ENCODE data around the gene ERCC1. TPM values are rescaled to one million over a fixed set of nuclear protein-coding genes. Genes with fewer than 3 reads are reported as not detected.

ERCC1 gene
- total and polyA plus RNA-seq, 2 of the 13 experiments (the other 11 are each of a cell fraction or from before 2014, with no cell fraction given) = 40.0 to 66.4 TPM

DNA sequence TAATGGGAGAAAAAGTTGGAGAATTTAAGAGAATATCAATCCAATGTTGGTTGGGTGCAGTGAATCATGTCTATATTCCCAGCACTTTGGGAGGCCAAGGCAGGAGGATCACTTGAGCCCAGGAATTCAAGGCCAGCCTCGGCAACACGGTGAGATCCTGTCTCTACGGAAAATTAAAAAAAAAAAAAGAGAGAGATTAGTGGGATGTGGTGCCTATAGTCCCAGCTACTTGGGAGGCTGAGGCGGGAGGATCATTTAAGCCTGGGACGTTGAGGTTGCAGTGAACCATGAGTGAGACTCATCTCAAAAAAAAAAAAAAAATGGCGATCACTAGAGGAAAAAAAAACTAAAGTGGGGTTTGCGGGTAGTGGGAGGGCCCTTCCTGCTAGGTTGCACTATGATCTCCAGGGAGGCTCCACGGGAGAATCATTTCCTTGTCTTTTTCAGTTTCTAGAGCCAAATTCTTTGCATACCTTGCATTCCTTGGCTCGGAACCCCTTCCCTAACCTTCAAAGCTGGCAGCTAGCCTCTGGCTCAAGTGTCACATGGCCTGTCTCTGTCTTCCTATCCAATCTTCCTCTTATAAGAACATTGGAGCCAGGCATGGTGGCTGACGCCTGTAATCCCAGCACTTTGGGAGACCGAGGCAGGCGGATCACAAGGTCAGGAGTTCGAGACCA, 47.5 kb downstream of the ERCC1 start (continued):
- TF ChIP-seq, protein P1, sequence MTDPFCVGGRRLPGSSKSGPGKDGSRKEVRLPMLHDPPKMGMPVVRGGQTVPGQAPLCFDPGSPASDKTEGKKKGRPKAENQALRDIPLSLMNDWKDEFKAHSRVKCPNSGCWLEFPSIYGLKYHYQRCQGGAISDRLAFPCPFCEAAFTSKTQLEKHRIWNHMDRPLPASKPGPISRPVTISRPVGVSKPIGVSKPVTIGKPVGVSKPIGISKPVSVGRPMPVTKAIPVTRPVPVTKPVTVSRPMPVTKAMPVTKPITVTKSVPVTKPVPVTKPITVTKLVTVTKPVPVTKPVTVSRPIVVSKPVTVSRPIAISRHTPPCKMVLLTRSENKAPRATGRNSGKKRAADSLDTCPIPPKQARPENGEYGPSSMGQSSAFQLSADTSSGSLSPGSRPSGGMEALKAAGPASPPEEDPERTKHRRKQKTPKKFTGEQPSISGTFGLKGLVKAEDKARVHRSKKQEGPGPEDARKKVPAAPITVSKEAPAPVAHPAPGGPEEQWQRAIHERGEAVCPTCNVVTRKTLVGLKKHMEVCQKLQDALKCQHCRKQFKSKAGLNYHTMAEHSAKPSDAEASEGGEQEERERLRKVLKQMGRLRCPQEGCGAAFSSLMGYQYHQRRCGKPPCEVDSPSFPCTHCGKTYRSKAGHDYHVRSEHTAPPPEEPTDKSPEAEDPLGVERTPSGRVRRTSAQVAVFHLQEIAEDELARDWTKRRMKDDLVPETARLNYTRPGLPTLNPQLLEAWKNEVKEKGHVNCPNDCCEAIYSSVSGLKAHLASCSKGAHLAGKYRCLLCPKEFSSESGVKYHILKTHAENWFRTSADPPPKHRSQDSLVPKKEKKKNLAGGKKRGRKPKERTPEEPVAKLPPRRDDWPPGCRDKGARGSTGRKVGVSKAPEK (CRISPR knock-in tag; IDR thresholded peaks at IDR 0.05; ENCODE audit: borderline replicate concordance) = no peak
- TF ChIP-seq ZBTB38 (CRISPR knock-in tag; IDR thresholded peaks at IDR 0.05) = peak; percentile 65; the same call in 1 of the 2 replicates
- TF ChIP-seq, protein P2, sequence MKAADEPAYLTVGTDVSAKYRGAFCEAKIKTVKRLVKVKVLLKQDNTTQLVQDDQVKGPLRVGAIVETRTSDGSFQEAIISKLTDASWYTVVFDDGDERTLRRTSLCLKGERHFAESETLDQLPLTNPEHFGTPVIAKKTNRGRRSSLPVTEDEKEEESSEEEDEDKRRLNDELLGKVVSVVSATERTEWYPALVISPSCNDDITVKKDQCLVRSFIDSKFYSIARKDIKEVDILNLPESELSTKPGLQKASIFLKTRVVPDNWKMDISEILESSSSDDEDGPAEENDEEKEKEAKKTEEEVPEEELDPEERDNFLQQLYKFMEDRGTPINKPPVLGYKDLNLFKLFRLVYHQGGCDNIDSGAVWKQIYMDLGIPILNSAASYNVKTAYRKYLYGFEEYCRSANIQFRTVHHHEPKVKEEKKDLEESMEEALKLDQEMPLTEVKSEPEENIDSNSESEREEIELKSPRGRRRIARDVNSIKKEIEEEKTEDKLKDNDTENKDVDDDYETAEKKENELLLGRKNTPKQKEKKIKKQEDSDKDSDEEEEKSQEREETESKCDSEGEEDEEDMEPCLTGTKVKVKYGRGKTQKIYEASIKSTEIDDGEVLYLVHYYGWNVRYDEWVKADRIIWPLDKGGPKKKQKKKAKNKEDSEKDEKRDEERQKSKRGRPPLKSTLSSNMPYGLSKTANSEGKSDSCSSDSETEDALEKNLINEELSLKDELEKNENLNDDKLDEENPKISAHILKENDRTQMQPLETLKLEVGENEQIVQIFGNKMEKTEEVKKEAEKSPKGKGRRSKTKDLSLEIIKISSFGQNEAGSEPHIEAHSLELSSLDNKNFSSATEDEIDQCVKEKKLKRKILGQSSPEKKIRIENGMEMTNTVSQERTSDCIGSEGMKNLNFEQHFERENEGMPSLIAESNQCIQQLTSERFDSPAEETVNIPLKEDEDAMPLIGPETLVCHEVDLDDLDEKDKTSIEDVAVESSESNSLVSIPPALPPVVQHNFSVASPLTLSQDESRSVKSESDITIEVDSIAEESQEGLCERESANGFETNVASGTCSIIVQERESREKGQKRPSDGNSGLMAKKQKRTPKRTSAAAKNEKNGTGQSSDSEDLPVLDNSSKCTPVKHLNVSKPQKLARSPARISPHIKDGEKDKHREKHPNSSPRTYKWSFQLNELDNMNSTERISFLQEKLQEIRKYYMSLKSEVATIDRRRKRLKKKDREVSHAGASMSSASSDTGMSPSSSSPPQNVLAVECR (CRISPR knock-in tag; IDR thresholded peaks at IDR 0.05; ENCODE audit: borderline replicate concordance) = peak; percentile 23; the same call in 1 of the 2 replicates
